Endodermal cell (in vitro differentiated cells): ENCODE measurements around the gene KCNQ2. TPM values are rescaled to one million over a fixed set of nuclear protein-coding genes. Genes with fewer than 3 reads are reported as not detected.
A peak's percentile ranks its signal among the peaks of the same experiment; 100 is the strongest.

Source experiments
- DNase-seq: peaks from one replicate; pipeline ENCODE4 v3.0.0-alpha.2; 2017
- H3K27ac ChIP-seq: 2 replicates; pipeline ENCODE4 v1.5.1; 2013; ENCODE audit warnings: mild to moderate bottlenecking, low read depth, low read length, moderate library complexity
- H3K27me3 ChIP-seq: 2 replicates; pipeline ENCODE4 v1.6.1; 2013; ENCODE audit warnings: mild to moderate bottlenecking, low read length, moderate library complexity; ENCODE audit not compliant: insufficient read depth, control insufficient read depth, poor library complexity, severe bottlenecking
- H3K36me3 ChIP-seq: 2 replicates; pipeline ENCODE4 v1.7.0; 2013; ENCODE audit warnings: mild to moderate bottlenecking, low read length, moderate library complexity; ENCODE audit not compliant: control insufficient read depth, insufficient read depth
- H3K4me1 ChIP-seq: one replicate; pipeline ENCODE4 v1.7.0; 2013; ENCODE audit warnings: low read length; ENCODE audit not compliant: control insufficient read depth, insufficient read depth
- H3K4me3 ChIP-seq: 2 replicates; pipeline ENCODE4 v1.5.1; 2013; ENCODE audit warnings: mild to moderate bottlenecking, low read length, moderate library complexity
- H3K9ac ChIP-seq: 2 replicates; pipeline ENCODE4 v1.6.1; 2013; ENCODE audit warnings: mild to moderate bottlenecking, low read length, moderate library complexity; ENCODE audit not compliant: poor library complexity, severe bottlenecking; ENCODE audit errors: extremely low read depth
- H3K9me3 ChIP-seq: 2 replicates; pipeline ENCODE4 v1.6.1; 2013; ENCODE audit warnings: mild to moderate bottlenecking, low read length, moderate library complexity; ENCODE audit not compliant: control insufficient read depth
- H3K27ac Mint-ChIP-seq: 2 replicates; pipeline ENCODE4 v1.8.0; 2020; ENCODE audit warnings: mixed read lengths
- H3K27me3 Mint-ChIP-seq: 2 replicates; pipeline ENCODE4 v1.8.0; 2021; ENCODE audit warnings: mild to moderate bottlenecking, mixed read lengths; ENCODE audit not compliant: insufficient read depth
- H3K36me3 Mint-ChIP-seq: 2 replicates; pipeline ENCODE4 v1.8.0; 2020; ENCODE audit warnings: low read depth, mixed read lengths
- H3K4me1 Mint-ChIP-seq: 2 replicates; pipeline ENCODE4 v1.8.0; 2020; ENCODE audit warnings: mixed read lengths
- H3K4me3 Mint-ChIP-seq: 2 replicates; pipeline ENCODE4 v1.8.0; 2020; ENCODE audit warnings: mild to moderate bottlenecking, moderate library complexity, mixed read lengths
- H3K9me3 Mint-ChIP-seq: 2 replicates; pipeline ENCODE4 v1.8.0; 2020; ENCODE audit warnings: mild to moderate bottlenecking, mixed read lengths
- CTCF ChIP-seq: fragments of 200-600 bp; sonication (generic); conservative IDR thresholded peaks from 2 replicates; pipeline ENCODE4 v1.5.0; 2021; ENCODE audit warnings: antibody characterized with exemption, mild to moderate bottlenecking
- WGBS, 2 experiments: methylation state at CpG; one replicate each; pipeline versions ENCODE4 v1.1.5 to v1.1.7; 2013; ENCODE audit warnings: missing lambda C conversion rate in 2 of 2, mixed read lengths in 1 of 2; ENCODE audit not compliant: insufficient coverage in 1 of 2, insufficient read length in 1 of 2; 5-methylcytosine and 5-hydroxymethylcytosine counted together
- total RNA-seq, 2 donors: library from RNA; stranded (reverse); fragmentation: NEBNext Ultra II Directional in 1 of 2; extraction: Animal tissue kit (Norgen Biotek cat#: 25700) in 1 of 2; gene quantifications; 2 replicates in 1 of 2; 3 replicates in 1 of 2; pipeline ENCODE4 v1.2.1, GENCODE V29; 2021

KCNQ2 gene
- total RNA-seq, 2 donors from 2014 or later = 36.4 to 62.8 TPM

- Mint-ChIP-seq H3K27me3 (no peaks in the 10 kb centered on the region), H3K4me1 (no peaks in the 10 kb centered on the region), H3K9me3 (peaks cover 13% of the 10 kb centered on the region), H3K27ac (no peak overlapping the region), H3K4me3 (no peak overlapping the region), H3K36me3 (no peaks in the 10 kb centered on the region)
- TF ChIP-seq CTCF = no peak
- Histone ChIP-seq H3K27me3 (no peaks in the 10 kb centered on the region), H3K27ac (no peak overlapping the region), H3K36me3 (no peaks in the 10 kb centered on the region), H3K9ac (no peak overlapping the region), H3K4me1 (no peaks in the 10 kb centered on the region), H3K4me3 (no peak overlapping the region), H3K9me3 (peaks cover 4% of the 10 kb centered on the region)
- 94 to 95% methylated on average over 10 to 17 of the region's 17 CpGs for WGBS, 2 experiments
- DNase-seq = no peak
Observed at GRCh38 chr20:63392465-63393365, 79.7 kb downstream of the KCNQ2 start.

GRCh38 chr20:63387917-63388316, 84.5 kb downstream of the KCNQ2 start:
- Mint-ChIP-seq H3K27ac (no peak overlapping the region), H3K4me3 (no peak overlapping the region), H3K9me3 (peaks cover 47% of the 10 kb centered on the region), H3K36me3 (no peaks in the 10 kb centered on the region), H3K4me1 (no peaks in the 10 kb centered on the region), H3K27me3 (no peaks in the 10 kb centered on the region)
- H3K36me3 ChIP-seq = no peaks in the 10 kb centered on the region
- no peak for DNase-seq
- TF ChIP-seq CTCF = no peak
- 95% methylated on average over 15 of the region's 18 CpGs; no CpG with 5 or more reads in 1 of the 2 experiments for WGBS, 2 experiments
- no peaks in the 10 kb centered on the region for H3K27me3 ChIP-seq
- peak overlapping the region; percentile 16 for H3K4me3 ChIP-seq
- H3K4me1 ChIP-seq = no peaks in the 10 kb centered on the region
- no peak overlapping the region for H3K9ac ChIP-seq
- H3K27ac ChIP-seq = no peak overlapping the region
- H3K9me3 ChIP-seq = peaks cover 31% of the 10 kb centered on the region

GRCh38 chr20:63387393-63387792, 85.1 kb downstream of the KCNQ2 start:
- Mint-ChIP-seq H3K4me3 (no peak overlapping the region), H3K27me3 (no peaks in the 10 kb centered on the region), H3K36me3 (no peaks in the 10 kb centered on the region), H3K4me1 (no peaks in the 10 kb centered on the region), H3K27ac (no peak overlapping the region), H3K9me3 (peaks cover 46% of the 10 kb centered on the region)
- WGBS, 2 experiments = 92 to 95% methylated on average over 9 to 13 of the region's 13 CpGs
- no peak for TF ChIP-seq CTCF
- Histone ChIP-seq H3K9ac (no peak overlapping the region), H3K4me3 (peak overlapping the region; percentile 16), H3K27me3 (no peaks in the 10 kb centered on the region), H3K4me1 (no peaks in the 10 kb centered on the region), H3K9me3 (peaks cover 31% of the 10 kb centered on the region), H3K27ac (no peak overlapping the region), H3K36me3 (no peaks in the 10 kb centered on the region)
- no peak for DNase-seq
